HG03097 (cell line): ENCODE measurements around the gene ZC3H4.
"Not testable (repeated sequence)": the region's sequence is repeated elsewhere in the genome, so short reads cannot be mapped to it uniquely, and the experiment has no call there.

Experiments used
- ATAC-seq: cut with Tn5 transposase; IDR thresholded peaks from one replicate; pipeline ENCODE4 v1.9.1; 2021; ENCODE audit not compliant: unreplicated experiment, low FRiP score

The ZC3H4 gene

GRCh38 chr19:47057328-47057727 is 56.2 kb downstream of the ZC3H4 start:
- no peak for ATAC-seq

DNA sequence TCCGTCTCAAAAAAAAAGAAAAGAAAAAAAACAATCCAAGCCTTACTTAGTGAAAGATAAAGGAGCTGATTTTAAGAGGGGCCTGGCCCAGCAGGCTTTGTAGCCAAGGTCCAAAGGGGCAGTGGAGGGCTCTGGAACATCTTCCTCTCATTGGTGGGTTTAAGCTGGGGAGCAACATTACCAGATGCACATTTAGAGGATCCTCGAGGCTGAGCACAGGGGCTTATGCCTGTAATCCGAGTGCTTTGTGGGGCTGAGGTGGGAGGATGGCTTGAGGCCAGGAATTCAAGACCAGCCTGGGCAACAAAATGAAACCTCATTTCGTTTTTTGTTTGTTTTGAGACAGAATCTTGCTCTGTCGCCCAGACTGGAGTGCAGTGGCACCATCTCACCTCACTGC is 57.2 kb downstream of the ZC3H4 start:
- ATAC-seq = no peak

- ATAC-seq = not testable (repeated sequence)
These were observed 63.0 kb downstream of the ZC3H4 start for GRCh38 chr19:47050562-47050961.

- ATAC-seq = no peak
These were observed 64.3 kb downstream of the ZC3H4 start for GRCh38 chr19:47049307-47049700.

DNA sequence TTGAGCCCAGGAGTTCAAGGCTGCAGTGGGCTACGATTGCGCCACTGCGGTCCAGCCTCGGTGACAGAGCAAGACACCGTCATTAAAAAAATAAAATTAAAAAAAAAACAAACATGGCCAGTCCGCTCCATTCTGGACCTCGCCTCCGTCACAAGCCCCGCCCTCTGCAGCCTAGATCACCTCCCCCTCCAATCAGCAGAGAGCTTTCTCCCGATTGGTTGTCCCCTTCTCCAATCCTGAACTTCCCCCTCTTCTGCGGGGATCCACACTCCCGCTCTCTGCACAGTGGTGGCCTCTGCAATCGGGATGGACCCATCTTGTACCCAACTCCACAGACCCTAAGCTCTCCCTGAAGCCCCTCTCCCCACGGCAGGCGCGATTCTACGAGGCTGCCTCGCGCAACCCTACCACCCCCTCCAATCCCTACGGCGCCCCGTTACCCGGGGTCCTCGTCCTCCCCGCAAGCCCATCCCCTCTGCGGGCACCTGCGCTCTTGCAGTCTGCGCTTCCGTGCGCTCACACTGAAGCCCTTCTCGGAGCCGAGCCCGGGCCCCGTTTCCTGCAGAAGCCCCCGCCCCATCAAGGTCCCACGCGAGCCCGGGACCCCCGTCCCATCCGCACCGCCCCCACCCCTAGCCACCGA is 65.7 kb downstream of the ZC3H4 start:
- peak; percentile 36 for ATAC-seq

DNA sequence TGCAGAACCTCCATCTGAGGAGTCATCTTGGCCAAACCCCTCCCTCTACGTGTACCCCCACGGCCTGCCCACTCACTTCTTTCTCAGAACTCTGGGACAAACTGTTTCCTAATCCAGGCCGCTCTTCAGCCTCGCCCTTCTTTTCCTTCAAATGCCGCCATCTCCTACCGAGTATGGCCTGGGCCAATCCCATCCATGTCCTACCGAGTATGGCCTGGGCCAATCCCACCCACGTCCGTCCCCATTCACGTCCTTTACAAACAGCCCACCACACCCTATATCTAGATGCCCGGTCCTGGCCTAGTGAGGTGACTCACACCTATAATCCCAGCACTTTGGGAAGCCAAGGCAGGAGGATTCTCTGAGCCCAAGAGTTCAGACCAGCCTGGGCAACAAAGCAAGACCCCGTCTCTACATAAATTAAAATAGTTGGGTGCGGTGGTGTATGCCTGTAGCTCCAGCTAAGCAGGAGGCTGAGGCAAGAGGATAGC is 66.3 kb downstream of the ZC3H4 start:
- ATAC-seq = no peak

GRCh38 chr19:47045867-47046470 is 67.6 kb downstream of the ZC3H4 start:
- ATAC-seq = no peak

- ATAC-seq = no peak
These were observed 68.4 kb downstream of the ZC3H4 start for GRCh38 chr19:47044946-47045866.

DNA sequence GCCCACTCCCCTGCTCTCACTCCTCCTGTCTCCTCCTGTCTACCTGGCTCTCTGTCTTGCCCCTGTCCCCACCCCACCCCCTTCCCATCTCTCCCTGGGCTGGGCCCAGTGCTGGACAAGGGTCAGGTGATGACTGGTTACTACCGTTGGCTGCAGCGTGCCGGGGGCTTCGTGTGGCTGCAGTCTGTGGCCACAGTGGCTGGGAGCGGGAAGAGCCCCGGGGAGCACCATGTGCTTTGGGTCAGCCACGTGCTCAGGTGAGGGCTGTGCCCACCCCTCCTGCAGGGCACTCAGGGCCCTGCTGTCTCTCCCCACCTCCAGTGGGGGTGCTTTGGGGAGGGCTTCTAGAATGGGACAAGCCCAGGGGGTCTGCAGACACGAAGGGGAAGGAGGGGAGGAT is 72.7 kb downstream of the ZC3H4 start:
- no peak for ATAC-seq

DNA sequence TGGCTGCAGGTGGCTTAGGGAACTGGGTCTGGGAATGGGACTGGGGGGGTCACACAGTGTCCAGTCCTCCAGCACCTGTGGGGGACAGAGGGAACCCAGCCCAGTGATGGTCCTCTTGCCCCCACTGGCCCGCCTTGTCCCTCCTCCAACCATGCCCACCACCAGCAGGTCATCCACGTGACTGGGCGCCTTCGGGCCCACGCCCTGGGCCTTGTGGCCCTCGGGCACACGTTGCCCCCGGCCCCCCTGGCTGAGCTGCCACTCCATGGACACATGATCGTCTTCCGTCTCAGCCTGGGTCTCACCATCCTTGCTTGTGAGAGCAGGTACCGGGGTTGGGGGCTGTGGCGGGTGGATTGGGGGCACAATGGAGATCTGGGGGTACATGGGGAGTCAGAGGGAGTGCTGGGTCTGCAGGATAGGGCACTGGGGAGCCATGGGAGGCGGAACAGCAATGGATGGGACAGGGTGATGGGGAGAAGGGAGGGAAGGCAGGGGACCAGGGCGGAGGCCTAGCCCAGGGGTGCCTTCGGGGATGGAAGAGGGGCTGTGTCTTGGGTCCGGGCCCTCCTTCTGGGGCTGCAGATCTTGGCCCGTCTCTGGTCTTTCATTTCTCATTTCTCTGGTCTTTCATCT is 74.2 kb downstream of the ZC3H4 start:
- no peak for ATAC-seq

DNA sequence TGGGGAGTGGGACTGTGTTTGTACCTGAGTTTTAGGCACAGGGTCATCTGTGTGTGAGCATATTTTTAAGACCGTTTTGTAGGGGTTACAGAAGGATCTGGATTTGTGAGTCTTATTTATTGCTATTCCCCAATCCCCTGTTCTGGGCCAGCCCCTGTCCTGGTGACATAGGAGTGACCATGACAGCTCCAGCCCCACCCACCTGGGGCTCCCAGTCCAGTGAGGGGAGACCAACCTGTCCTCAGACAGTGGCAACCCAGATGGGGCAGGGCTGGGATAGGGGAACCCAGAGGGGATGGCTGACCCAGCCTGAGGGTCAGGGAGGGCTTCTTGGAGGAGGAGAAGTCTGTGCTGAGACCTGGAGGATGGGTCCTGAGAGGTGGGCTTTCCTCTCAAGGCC is 75.8 kb downstream of the ZC3H4 start:
- ATAC-seq = no peak

- ATAC-seq = no peak
These were observed 77.4 kb downstream of the ZC3H4 start for GRCh38 chr19:47036097-47036651.

- ATAC-seq = no peak
These were observed 78.2 kb downstream of the ZC3H4 start for GRCh38 chr19:47035127-47036096.

DNA sequence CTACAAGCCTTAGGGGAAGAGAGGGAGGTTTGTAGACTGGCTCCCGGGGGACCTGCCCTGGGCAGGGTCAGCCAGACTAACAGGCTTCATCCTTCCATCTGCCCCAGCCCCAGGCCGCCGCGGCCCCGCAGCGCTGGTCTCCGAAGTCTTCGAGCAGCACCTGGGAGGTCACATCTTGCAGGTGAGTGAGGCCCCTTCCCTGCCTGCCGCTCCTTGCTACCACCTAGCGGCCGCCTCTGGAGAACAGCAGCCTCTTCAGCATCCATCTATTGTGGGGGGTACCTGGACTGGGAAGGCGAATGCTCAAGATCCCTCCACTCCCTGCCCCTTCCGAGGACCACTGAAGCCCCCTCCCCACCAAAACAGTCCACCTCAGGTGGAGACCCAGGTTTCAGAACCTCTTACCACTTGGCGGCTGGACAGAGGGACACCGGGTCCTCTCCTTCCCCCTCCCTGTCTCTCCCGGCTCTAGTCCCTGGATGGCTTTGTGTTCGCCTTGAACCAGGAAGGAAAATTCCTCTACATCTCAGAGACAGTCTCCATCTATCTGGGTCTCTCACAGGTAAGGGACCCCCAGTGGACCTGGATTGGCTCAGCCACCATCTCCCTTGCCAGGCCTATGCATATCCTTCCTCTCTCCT is 81.3 kb downstream of the ZC3H4 start:
- no peak for ATAC-seq

GRCh38 chr19:47028195-47028601 is 85.4 kb downstream of the ZC3H4 start:
- ATAC-seq = no peak

GRCh38 chr19:47027586-47028088 is 85.9 kb downstream of the ZC3H4 start:
- no peak for ATAC-seq

GRCh38 chr19:47026889-47027288 is 86.7 kb downstream of the ZC3H4 start:
- ATAC-seq = no peak

DNA sequence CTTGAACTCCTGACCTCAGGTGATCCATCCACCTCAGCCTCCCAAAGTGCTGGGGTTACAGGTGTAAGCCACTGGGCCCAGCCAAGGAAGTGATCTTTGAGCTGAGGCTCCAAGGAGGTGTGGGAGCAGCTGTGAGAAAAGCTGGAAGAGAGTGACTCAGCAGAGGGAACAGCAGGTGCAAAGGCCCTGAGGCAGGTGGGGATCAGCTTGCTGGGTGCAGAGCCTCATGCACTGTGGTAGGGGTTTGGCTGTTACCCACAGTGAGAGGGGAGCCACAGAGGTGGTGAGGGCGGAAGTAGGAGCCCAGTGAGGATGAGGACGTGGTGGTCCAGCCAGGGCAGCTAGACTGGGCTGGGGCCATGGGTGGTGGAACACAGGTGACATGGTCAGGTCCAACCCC is 87.4 kb downstream of the ZC3H4 start:
- ATAC-seq = no peak

- no peak for ATAC-seq
These were observed 89.1 kb downstream of the ZC3H4 start for GRCh38 chr19:47024502-47024901.
